GM18511 (cell line): Measurements from ENCODE around the gene IL17REL.

Experiments used
- ATAC-seq: cut with Tn5 transposase; IDR thresholded peaks from one replicate; pipeline ENCODE4 v1.9.1; 2021; ENCODE audit warnings: mild to moderate bottlenecking, moderate library complexity; ENCODE audit not compliant: unreplicated experiment

IL17REL gene

DNA sequence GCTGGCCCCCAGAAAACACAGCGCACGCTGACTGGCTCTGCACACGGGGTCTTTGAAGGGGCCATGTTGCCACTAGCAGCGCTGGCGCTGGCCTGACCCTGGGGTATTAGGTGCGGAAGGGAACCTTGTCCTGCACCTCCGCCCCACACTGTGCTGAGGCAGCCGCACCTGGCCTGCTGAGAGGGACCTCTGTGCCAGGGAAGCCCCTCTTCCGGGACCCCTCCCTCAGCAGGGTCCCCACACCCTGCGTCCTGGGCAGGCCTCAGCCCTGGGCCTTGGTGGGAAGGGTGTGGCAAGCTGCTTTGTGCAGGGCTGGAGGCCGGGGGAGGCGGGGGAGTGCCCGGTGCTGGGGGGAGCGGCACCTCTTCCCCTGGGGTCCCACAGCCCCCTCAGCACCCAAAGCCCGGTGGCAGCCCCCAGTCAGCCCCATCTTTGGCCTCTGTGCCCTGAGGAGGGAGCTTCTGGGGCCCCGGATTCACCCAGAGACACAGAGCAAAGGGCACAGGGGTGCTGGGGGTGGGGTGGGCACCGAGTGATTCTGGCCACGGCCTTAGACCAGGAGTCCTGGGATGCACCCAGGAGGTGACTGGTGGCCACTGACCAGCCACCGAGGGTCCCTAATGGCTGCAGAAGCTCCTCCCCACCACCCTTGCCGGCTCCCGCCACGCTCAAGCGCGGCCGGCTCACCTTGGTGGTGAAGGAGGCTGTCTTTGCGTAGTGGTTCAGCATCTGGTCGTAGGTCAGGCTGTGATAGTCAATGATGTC, 34.1 kb upstream of the IL17REL start:
- ATAC-seq, result no peak

- no peak for ATAC-seq
Measured at GRCh38 chr22:50046019-50046415, 33.5 kb upstream of the IL17REL start.

- ATAC-seq, result no peak
Measured at GRCh38 chr22:50045211-50046018, 32.9 kb upstream of the IL17REL start.

DNA sequence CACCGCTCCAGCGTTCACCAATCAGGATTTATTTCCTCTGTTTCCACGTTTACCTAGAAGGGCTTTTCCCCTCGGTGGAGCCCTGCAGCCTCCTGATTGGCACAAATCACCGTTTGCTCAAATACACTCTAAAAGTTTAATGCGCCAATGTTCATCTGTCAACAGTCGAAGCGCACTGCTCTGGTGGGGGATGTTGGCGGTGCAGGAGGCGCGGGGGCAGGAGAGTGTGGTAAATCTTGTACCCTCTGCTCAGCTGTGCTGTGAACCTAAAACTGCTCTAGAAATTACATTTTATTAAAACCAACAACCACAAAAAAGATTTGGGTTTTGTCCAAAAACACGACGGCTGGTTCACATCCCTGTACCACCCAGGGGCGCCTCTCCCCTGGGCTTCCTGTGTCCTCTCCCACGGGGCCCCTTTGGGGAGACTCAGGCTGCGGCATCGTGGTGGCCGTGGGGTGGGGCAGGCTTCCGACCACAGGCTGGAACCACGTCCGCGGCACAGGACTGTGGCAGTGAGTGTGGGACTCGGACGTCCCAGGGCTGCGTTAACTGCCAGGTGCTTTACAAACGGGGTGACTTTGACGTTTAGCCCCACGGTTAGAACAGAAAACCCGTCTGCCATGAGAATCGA, 32.0 kb upstream of the IL17REL start:
- no peak for ATAC-seq

- ATAC-seq, result no peak
Measured at GRCh38 chr22:50041361-50042065, 28.9 kb upstream of the IL17REL start.

DNA sequence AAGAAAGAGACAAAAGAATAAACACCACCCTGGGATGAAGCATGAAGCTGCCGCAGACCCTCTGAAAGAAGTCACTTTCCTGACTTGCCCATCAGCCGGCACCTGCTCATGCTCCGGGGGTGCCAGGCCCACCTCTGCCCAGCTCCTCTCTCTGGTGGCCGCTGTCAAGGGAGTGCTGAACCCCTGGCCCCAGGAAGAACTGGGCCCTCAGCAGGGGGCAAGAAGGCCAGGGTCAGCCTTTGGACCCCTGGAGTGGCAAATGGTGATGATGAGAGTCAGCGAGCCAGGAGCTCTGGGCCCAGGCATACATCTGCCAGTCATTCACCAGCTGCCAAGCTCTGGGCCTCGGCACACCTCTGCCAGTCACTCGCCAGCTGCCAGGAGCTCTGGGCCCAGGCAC, 28.2 kb upstream of the IL17REL start:
- no peak for ATAC-seq

DNA sequence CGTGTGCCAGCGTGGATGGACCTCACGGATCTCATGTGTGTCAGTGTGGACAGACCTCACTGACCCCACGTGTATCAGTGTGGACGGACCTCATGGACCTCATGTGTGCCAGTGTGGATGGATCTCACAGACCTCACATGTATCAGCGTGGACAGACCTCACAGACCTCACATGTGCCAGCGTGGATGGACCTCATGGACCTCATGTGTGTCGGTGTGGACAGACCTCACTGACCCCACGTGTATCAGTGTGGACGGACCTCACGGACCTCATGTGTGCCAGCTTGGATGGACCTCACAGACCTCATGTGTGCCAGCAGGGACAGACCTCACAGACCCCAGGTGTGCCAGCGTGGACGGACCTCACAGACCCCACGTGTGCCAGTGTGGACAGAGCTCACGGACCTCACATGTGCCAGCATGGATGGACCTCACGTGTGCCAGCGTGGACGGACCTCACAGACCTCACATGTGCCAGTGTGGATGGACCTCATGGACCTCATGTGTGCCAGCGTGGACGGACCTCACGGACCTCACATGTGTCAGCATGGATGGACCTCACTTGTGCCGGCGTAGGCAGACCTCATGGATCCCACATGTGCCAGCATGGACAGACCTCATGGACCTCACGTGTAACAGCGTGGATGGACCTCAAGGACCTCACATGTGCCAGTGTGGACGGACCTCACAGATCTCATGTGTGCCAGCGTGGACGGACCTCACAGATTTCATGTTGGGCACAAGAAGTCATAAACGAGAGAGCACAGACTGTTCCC, 27.3 kb upstream of the IL17REL start:
- no peak for ATAC-seq

GRCh38 chr22:50035976-50036724, 23.6 kb upstream of the IL17REL start:
- ATAC-seq, result no peak

DNA sequence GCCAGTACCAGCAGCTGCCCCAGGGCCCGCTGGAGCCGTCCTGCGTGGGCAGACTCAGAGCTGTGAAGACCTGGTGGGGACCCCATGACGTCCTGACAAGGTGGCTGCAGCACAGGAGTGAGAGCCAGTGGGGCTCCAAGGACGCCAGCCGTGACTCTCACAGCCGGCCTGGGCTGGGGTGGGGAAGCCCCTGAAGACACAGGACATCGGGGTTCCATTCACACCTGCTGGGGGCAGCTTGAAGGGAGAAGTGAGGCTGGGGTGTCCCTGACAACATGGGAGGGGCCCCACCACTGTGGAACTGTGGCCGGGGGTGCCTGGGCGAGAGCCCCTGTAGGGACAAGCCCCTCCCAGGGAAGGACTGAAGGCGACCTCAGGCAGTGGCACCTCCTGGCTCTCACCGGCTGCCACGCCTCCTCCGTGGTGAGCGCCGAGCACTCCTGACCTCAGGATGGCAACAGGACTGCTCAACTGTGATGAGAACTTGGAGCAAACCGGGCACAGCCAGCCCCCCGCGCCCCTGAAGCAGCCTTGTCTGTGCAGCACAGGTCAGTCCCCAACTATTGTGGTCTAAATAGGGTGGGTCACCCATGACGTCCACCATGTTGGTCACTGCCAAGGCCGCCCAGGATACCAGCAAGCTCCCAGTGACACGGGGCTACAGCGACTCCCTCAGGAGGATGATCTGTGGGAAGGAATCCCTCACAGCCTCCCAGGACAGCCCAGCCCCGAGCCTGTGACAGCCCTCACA, 22.7 kb upstream of the IL17REL start:
- no peak for ATAC-seq

DNA sequence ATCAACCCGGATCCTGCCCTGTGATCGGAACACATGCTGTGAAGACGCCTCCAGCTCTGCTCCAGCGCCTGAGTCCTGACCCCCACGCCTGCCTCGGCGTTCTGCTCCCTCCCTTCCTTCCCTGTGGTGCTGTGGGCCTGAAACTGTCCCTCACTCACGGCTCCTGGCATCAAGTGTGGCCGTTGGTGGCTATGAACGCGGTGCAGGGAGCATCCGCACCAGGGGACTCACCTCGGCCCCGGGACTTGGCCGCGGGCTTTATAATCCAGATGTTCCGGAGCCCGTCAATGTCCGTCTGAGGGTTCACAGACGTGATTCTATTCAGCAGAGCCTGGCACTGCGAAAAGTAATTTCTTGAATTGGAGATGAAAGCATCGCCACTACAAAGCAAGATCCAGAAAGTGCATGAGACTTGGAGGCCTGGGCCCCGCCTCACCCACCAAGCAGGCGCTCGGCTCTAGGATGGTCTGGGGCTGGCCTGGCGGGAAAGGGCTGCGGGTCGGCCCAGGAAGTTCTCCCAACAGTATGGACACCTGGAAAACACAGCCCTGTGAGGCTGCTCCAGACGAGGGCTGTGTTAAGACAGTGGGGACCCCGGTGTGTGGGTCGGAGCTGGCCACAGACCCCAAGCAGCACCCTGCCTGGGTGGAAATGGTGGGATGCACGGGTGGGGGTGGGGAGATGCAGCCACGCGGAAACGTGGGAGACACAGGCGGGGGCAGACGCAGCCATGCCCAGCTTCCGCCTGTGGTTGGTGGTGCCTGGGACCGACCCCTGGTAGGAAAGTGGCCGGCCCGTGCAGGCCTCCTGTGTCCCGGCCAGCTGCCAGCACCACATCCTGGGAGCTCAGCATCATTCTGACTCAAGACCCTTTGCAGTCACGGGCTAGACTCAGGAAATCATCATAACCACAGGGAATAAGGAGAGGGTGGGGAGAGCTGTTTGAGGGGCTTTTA, 21.8 kb upstream of the IL17REL start:
- ATAC-seq, result no peak

GRCh38 chr22:50032941-50033601, 20.5 kb upstream of the IL17REL start:
- no peak for ATAC-seq

DNA sequence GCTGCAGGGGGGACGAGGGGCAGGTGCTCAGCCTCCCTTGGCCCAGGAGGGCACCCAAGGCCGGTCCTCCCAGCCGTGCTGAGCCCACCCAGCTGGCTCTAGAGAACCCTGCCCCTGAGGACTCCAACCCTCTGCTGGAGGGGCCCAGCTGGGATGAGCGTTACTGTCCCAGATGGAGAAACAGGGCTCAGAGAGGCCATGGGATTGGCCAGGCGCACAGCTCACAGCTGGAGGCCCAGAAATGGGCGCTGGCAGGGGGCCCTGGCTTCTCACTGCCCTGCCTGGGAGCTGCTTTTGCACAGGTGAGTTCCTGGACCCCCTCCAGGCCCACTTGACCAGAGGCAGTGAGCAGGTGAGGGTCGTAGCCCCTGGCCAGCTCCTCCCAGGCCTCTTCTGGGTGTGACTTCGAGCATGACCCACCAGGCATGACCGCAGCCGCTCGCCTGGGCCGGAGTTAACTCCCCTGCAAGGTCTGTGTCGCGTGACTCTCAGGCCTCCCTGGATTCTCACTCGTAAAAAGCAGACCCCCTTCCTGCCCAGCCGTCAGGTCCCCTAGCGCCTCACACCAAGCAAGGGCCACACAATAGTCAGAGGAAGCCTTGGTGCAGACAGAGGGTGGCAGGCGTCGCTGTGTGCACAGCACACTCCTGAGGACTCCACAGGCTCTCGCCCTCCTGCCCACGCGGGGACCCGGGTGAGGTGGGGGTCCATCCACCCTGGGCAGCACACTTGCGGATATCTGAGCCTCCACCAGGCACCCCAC, 19.7 kb upstream of the IL17REL start:
- no peak for ATAC-seq

GRCh38 chr22:50031189-50032091, 18.9 kb upstream of the IL17REL start:
- ATAC-seq, result no peak

- ATAC-seq, result peak; percentile 68
Measured at GRCh38 chr22:50030297-50031188, 18.0 kb upstream of the IL17REL start.
